Heart left ventricle (tissue), 16 donors: Measurements from ENCODE around the gene RGMA. TPM values are rescaled to one million over a fixed set of nuclear protein-coding genes. Genes with fewer than 3 reads are reported as not detected.

Experiments used
- ATAC-seq, 4 donors: fragments of 200-7000 bp; cut with Tn5 transposase; one replicate each; pipeline ENCODE4 v1.9.1; 2020 to 2022; ENCODE audit warnings: moderate library complexity in 4 of 4, mild to moderate bottlenecking in 3 of 4, moderate number of reproducible peaks in 1 of 4
- DNase-seq, 5 donors: peaks; one replicate each; pipeline ENCODE4 v3.0.0-alpha.2; 2020
- H3K27ac ChIP-seq, 12 donors: fragments of 200-600 bp; sonication (generic) in 4 of 12; one replicate each; pipeline versions ENCODE4 v1.5.0 to v1.8.0; 2016 to 2022; ENCODE audit warnings: mild to moderate bottlenecking in 2 of 12
- H3K27me3 ChIP-seq, 9 donors: fragments of 200-600 bp; sonication (generic) in 2 of 9; one replicate each; pipeline versions ENCODE4 v1.5.1 to v1.8.0; 2016 to 2022; ENCODE audit warnings: mild to moderate bottlenecking in 3 of 9
- H3K36me3 ChIP-seq, 9 donors: fragments of 200-600 bp; sonication (generic) in 2 of 9; one replicate each; pipeline versions ENCODE4 v1.5.0 to v1.8.0; 2018 to 2022; ENCODE audit warnings: mild to moderate bottlenecking in 2 of 9
- H3K4me1 ChIP-seq, 12 donors: fragments of 200-600 bp; sonication (generic) in 4 of 12; one replicate each; pipeline versions ENCODE4 v1.5.0 to v1.8.0; 2016 to 2022; ENCODE audit warnings: mild to moderate bottlenecking in 3 of 12
- H3K4me3 ChIP-seq, 12 donors: fragments of 200-600 bp; sonication (generic) in 4 of 12; one replicate each; pipeline versions ENCODE4 v1.5.0 to v1.8.0; 2017 to 2022; ENCODE audit warnings: mild to moderate bottlenecking in 9 of 12, moderate library complexity in 4 of 12
- H3K9me3 ChIP-seq, 12 donors: fragments of 200-600 bp; sonication (generic) in 4 of 12; one replicate each; pipeline versions ENCODE4 v1.5.0 to v1.8.0; 2016 to 2022; ENCODE audit warnings: mild to moderate bottlenecking in 1 of 12
- POLR2A ChIP-seq, 2 donors: fragments of 450-650 bp; IDR thresholded peaks; one replicate each; pipeline ENCODE4 v1.6.1; 2017; ENCODE audit warnings: antibody characterized with exemption in 2 of 2, mild to moderate bottlenecking in 2 of 2, moderate library complexity in 2 of 2
- WGBS, 4 donors: extraction: QIAGEN DNeasy Blood & Tissue Kit in 2 of 4; methylation state at CpG; one replicate each; pipeline versions ENCODE4 v1.1.5 to v1.1.7; 2013 to 2018; 5-methylcytosine and 5-hydroxymethylcytosine counted together
- intact Hi-C, 10 donors: fragments of 100-400 bp; cut with DNase I; formaldehyde crosslinking; loops; one replicate each; pipeline versions ENCODE4 v1.11.1 to v1.14.2; 2022
- polyA plus RNA-seq, 2 donors: library from polyadenylated mRNA; stranded (reverse); fragments of 200-250 nt; gene quantifications; one replicate each; pipeline ENCODE4 v1.2.3, GENCODE V29; 2013
- total RNA-seq, 9 donors: library from RNA; depleted of rRNA in 2 of 9; stranded (reverse); fragments of >200 nt in 2 of 9; fragmentation: NEBNext Ultra II Directional in 3 of 9; extraction: Animal tissue kit (Norgen Biotek cat#: 25700) in 3 of 9; gene quantifications; one replicate each; pipeline versions ENCODE4 v1.1.0 to v1.2.4, GENCODE V29; 2016 to 2023
- TF ChIP-seq, protein P1 (sequence below), 12 donors: fragments of 200-600 bp; sonication (generic) in 4 of 12; IDR thresholded peaks; one replicate each; pipeline versions ENCODE4 v1.5.0 to v1.8.0; 2018 to 2022; ENCODE audit warnings: antibody characterized with exemption in 12 of 12, mild to moderate bottlenecking in 5 of 12
- donor health status: ischemic (EF 13 %, LVEDD 7.1; RV severe dilation, severe dysfunction).
- donor health status: healthy with polysubstance abuse.
- donor health status: DM: no; HTN: yes; CAD: no.
- donor health status: DM: no; HTN: no; CAD: no.
- donor health status: ischemic (EF 25% LVEDD 6.9; RV normal size, moderate dysfunction).
- donor health status: ischemic (EF 25% LVEDD 5.7; RV mildly dilated, moderate dysfunction).
- donor health status: healthy.
- donor health status: DM: yes; HTN: yes; CAD: no.
- donor health status: ischemic (EF 35%, LVEDD 5.7; RV mildly dilated, moderate dysfunction).
- donor health status: nonischemic (EF 11% LVEDD 7.7; RV severe dilation, severe dysfunction).
- donor health status: DM: yes; HTN: yes; CAD: no.
- donor health status: PGD.
- donor health status: ischemic (EF 29% LVEDD 5.4; RV normal size, mild dysfunction).
- donor health status: nonischemic (EF 23%, LVEDD 6.1; RV moderate dilation, normal function).

The RGMA gene
- total and polyA plus RNA-seq, 11 donors, result 4.7 to 20.8 (median 14.8) TPM

DNA sequence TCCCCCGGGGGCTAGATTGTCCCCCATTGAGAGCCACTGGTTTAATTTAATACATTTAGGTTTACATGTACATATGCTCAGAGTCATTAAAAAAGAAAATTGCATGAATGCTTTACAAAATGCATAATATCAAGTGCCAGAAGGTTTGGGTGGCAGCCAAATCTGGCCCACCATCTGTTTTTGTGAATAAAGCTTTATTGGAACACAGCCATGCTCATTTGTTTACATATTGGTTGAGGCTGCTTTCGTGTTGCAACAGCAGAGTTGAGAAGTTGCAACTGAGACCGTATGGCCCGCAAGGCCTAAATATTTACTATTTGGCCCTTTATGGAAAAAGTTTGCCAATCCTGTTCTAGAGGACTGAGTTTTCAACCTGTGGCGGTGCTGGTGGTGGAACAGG lies 32.1 kb upstream of the RGMA start:
- TF ChIP-seq, protein P1, sequence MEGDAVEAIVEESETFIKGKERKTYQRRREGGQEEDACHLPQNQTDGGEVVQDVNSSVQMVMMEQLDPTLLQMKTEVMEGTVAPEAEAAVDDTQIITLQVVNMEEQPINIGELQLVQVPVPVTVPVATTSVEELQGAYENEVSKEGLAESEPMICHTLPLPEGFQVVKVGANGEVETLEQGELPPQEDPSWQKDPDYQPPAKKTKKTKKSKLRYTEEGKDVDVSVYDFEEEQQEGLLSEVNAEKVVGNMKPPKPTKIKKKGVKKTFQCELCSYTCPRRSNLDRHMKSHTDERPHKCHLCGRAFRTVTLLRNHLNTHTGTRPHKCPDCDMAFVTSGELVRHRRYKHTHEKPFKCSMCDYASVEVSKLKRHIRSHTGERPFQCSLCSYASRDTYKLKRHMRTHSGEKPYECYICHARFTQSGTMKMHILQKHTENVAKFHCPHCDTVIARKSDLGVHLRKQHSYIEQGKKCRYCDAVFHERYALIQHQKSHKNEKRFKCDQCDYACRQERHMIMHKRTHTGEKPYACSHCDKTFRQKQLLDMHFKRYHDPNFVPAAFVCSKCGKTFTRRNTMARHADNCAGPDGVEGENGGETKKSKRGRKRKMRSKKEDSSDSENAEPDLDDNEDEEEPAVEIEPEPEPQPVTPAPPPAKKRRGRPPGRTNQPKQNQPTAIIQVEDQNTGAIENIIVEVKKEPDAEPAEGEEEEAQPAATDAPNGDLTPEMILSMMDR (IDR thresholded peaks at IDR 0.05), result no peak
- no peak for TF ChIP-seq POLR2A (IDR thresholded peaks at IDR 0.05)
- H3K4me3 ChIP-seq, result no peak overlapping the region
- H3K4me1 ChIP-seq, result peaks cover 0 to 8% (median 0%) of the 10 kb centered on the region in 12 donors
- ATAC-seq (no peak), DNase-seq (no peak)
- H3K27ac ChIP-seq, result no peak overlapping the region
- WGBS, 4 donors, result 79 to 90% (median 86%) methylated on average over 5 of the region's 5 CpGs
- intact Hi-C loops, result loop anchor here in 1 of 10 donors (10.0 kb wide), 1 partner anchor 64 kb away; no protein-coding TSS in a partner anchor
- peaks cover 0 to 4% (median 0%) of the 10 kb centered on the region in 9 donors for H3K27me3 ChIP-seq
- H3K36me3 ChIP-seq, result no peaks in the 10 kb centered on the region
- no peaks in the 10 kb centered on the region for H3K9me3 ChIP-seq

GRCh38 chr15:93118904-93119303 lies 29.9 kb upstream of the RGMA start:
- H3K4me3 ChIP-seq, result no peak overlapping the region
- no peak for DNase-seq
- intact Hi-C loops, result no loop called here
- peaks cover 0 to 7% (median 0%) of the 10 kb centered on the region in 12 donors for H3K4me1 ChIP-seq
- ATAC-seq, result no peak
- TF ChIP-seq, protein P1 (IDR thresholded peaks at IDR 0.05), result no peak
- no peak for TF ChIP-seq POLR2A (IDR thresholded peaks at IDR 0.05)
- no peaks in the 10 kb centered on the region for H3K9me3 ChIP-seq
- no peaks in the 10 kb centered on the region for H3K36me3 ChIP-seq
- H3K27me3 ChIP-seq, result peaks cover 0 to 4% (median 0%) of the 10 kb centered on the region in 9 donors
- H3K27ac ChIP-seq, result no peak overlapping the region
- 87 to 95% (median 90%) methylated on average over 3 of the region's 3 CpGs for WGBS, 4 donors

GRCh38 chr15:93111451-93111850 lies 22.4 kb upstream of the RGMA start:
- Histone ChIP-seq H3K4me1 (no peaks in the 10 kb centered on the region), H3K36me3 (no peaks in the 10 kb centered on the region), H3K27me3 (peaks cover 5 to 41% (median 16%) of the 10 kb centered on the region in 9 donors), H3K27ac (no peak overlapping the region), H3K4me3 (no peak overlapping the region), H3K9me3 (no peaks in the 10 kb centered on the region)
- ATAC-seq, result no peak
- intact Hi-C loops, result no loop called here
- no peak for TF ChIP-seq POLR2A (IDR thresholded peaks at IDR 0.05)
- TF ChIP-seq, protein P1 (IDR thresholded peaks at IDR 0.05), result no peak
- 86 to 90% (median 88%) methylated on average over 5 of the region's 5 CpGs for WGBS, 4 donors
- no peak for DNase-seq

DNA sequence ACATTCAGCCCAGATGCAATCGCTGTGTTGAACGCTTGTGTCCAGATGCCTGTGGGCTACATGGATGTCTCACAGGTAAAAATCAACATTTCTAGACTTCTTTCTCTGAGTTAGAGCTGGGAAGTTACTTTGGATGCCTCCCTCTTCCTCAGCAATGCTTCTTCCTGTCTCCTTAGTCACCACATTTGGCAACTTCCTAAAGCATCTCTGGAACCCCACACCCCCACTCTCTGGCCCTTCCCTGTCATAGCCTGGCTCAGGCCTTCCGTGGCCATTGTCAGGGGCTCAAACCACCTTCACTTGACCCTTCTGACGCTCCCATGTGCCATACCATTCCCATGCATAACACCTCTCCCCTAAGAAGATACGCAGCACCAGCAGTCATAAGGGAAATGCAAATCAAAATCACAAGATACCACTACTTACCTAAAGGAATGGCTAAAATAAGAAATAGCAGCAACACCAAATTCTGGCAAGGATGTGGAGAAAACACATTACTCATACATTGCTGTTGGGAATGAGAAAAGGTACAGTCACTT lies 21.6 kb upstream of the RGMA start:
- no peak overlapping the region for H3K4me3 ChIP-seq
- no peaks in the 10 kb centered on the region for H3K36me3 ChIP-seq
- peak in 1 of 4 donors; percentile 31 for ATAC-seq
- WGBS, 4 donors, result 78 to 82% (median 80%) methylated on average over 5 of the region's 5 CpGs
- TF ChIP-seq POLR2A (IDR thresholded peaks at IDR 0.05), result no peak
- TF ChIP-seq, protein P1 (IDR thresholded peaks at IDR 0.05), result no peak
- no peaks in the 10 kb centered on the region for H3K9me3 ChIP-seq
- intact Hi-C loops, result no loop called here
- no peak overlapping the region for H3K27ac ChIP-seq
- peaks cover 5 to 41% (median 16%) of the 10 kb centered on the region in 9 donors for H3K27me3 ChIP-seq
- H3K4me1 ChIP-seq, result no peaks in the 10 kb centered on the region
- no peak for DNase-seq
